ENCODE measurements around the gene SPATS2.
A peak's percentile ranks its signal among the peaks of the same experiment; 100 is the strongest.

SPATS2 gene

GRCh38 chr12:49538510-49539403, 171.5 kb downstream of the SPATS2 start, which contains the start of gene KCNH3:
Gene KCNH3 (plus strand): TSS chr12:49539030. CDS start chr12:49539417, 387 bp downstream.
- Histone ChIP-seq H3K79me2 (ENCODE audit: insufficient read depth, low read length) (no peaks in the 10 kb centered on the region), H3K9me2 (replicated peaks; ENCODE audit: insufficient read depth, low read length) (no peaks in the 10 kb centered on the region), H4K20me1 (ENCODE audit: low read depth, low read length) (no peaks in the 10 kb centered on the region), H2AFZ (ENCODE audit: low read depth, low read length, severe bottlenecking) (peak within 1 kb of the TSS; percentile 16), H3K27ac (ENCODE audit: low read depth, low read length) (no peak within 1 kb of the TSS), H3K9me3 (ENCODE audit: insufficient read depth, low read length) (no peaks in the 10 kb centered on the region), H3K4me2 (ENCODE audit: low read depth, low read length, poor library complexity, severe bottlenecking) (peak within 1 kb of the TSS; percentile 58), H3K36me3 (ENCODE audit: low read length) (no peaks in the 10 kb centered on the region), H3K9ac (ENCODE audit: low read length) (peak within 1 kb of the TSS; percentile 6; the same call in 1 of the 2 replicates), H3K27me3 (ENCODE audit: low read length) (no peaks in the 10 kb centered on the region), H3K4me3 (ENCODE audit: insufficient read depth, low read length, poor library complexity, severe bottlenecking) (peak within 1 kb of the TSS; percentile 44), H3F3A (ENCODE audit: insufficient read depth) (peaks cover 4% of the 10 kb centered on the region; the same call in 1 of the 2 replicates)
- TF ChIP-seq EZH2phosphoT487 (conservative IDR thresholded peaks at IDR 0.05; ENCODE audit: low read length) = no peak
- TF ChIP-seq, protein P1, sequence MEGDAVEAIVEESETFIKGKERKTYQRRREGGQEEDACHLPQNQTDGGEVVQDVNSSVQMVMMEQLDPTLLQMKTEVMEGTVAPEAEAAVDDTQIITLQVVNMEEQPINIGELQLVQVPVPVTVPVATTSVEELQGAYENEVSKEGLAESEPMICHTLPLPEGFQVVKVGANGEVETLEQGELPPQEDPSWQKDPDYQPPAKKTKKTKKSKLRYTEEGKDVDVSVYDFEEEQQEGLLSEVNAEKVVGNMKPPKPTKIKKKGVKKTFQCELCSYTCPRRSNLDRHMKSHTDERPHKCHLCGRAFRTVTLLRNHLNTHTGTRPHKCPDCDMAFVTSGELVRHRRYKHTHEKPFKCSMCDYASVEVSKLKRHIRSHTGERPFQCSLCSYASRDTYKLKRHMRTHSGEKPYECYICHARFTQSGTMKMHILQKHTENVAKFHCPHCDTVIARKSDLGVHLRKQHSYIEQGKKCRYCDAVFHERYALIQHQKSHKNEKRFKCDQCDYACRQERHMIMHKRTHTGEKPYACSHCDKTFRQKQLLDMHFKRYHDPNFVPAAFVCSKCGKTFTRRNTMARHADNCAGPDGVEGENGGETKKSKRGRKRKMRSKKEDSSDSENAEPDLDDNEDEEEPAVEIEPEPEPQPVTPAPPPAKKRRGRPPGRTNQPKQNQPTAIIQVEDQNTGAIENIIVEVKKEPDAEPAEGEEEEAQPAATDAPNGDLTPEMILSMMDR (IDR thresholded peaks at IDR 0.05; ENCODE audit: insufficient read depth, low read length, poor library complexity, severe bottlenecking) = no peak

- Histone ChIP-seq H3K9ac (ENCODE audit: low read length) (no peak overlapping the region), H3K27ac (ENCODE audit: low read depth, low read length) (no peak overlapping the region), H3K27me3 (ENCODE audit: low read length) (no peaks in the 10 kb centered on the region), H4K20me1 (ENCODE audit: low read depth, low read length) (no peaks in the 10 kb centered on the region), H3F3A (ENCODE audit: insufficient read depth) (peaks cover 4% of the 10 kb centered on the region; the same call in 1 of the 2 replicates), H3K4me2 (ENCODE audit: low read depth, low read length, poor library complexity, severe bottlenecking) (no peak overlapping the region), H3K9me2 (replicated peaks; ENCODE audit: insufficient read depth, low read length) (no peaks in the 10 kb centered on the region), H3K36me3 (ENCODE audit: low read length) (no peaks in the 10 kb centered on the region), H3K79me2 (ENCODE audit: insufficient read depth, low read length) (no peaks in the 10 kb centered on the region), H3K4me3 (ENCODE audit: insufficient read depth, low read length, poor library complexity, severe bottlenecking) (no peak overlapping the region), H3K9me3 (ENCODE audit: insufficient read depth, low read length) (no peaks in the 10 kb centered on the region), H2AFZ (ENCODE audit: low read depth, low read length, severe bottlenecking) (no peak overlapping the region)
- TF ChIP-seq, protein P1 (IDR thresholded peaks at IDR 0.05; ENCODE audit: insufficient read depth, low read length, poor library complexity, severe bottlenecking) = no peak
- no peak for TF ChIP-seq EZH2phosphoT487 (conservative IDR thresholded peaks at IDR 0.05; ENCODE audit: low read length)
Observed at GRCh38 chr12:49539406-49540228, 172.4 kb downstream of the SPATS2 start.

GRCh38 chr12:49540229-49541139, 173.2 kb downstream of the SPATS2 start:
- Histone ChIP-seq H3K4me3 (ENCODE audit: insufficient read depth, low read length, poor library complexity, severe bottlenecking) (no peak overlapping the region), H3K27me3 (ENCODE audit: low read length) (no peaks in the 10 kb centered on the region), H3K36me3 (ENCODE audit: low read length) (no peaks in the 10 kb centered on the region), H4K20me1 (ENCODE audit: low read depth, low read length) (no peaks in the 10 kb centered on the region), H3F3A (ENCODE audit: insufficient read depth) (peaks cover 4% of the 10 kb centered on the region; the same call in 1 of the 2 replicates), H3K79me2 (ENCODE audit: insufficient read depth, low read length) (no peaks in the 10 kb centered on the region), H3K9me2 (replicated peaks; ENCODE audit: insufficient read depth, low read length) (no peaks in the 10 kb centered on the region), H2AFZ (ENCODE audit: low read depth, low read length, severe bottlenecking) (no peak overlapping the region), H3K4me2 (ENCODE audit: low read depth, low read length, poor library complexity, severe bottlenecking) (no peak overlapping the region), H3K9ac (ENCODE audit: low read length) (no peak overlapping the region), H3K9me3 (ENCODE audit: insufficient read depth, low read length) (no peaks in the 10 kb centered on the region), H3K27ac (ENCODE audit: low read depth, low read length) (no peak overlapping the region)
- no peak for TF ChIP-seq EZH2phosphoT487 (conservative IDR thresholded peaks at IDR 0.05; ENCODE audit: low read length)
- TF ChIP-seq, protein P1 (IDR thresholded peaks at IDR 0.05; ENCODE audit: insufficient read depth, low read length, poor library complexity, severe bottlenecking) = no peak

Data from SU-DHL-6 (cell line).